Stimulated activated CD8-positive, alpha-beta memory T cell treated with anti-CD3 and anti-CD28 coated beads, Interleukin-4, amount 100 ng/mL, for 24 hours (primary cell): ENCODE results near the gene TP73.

Experiments used
- DNase-seq: peaks from one replicate; pipeline ENCODE4 v3.0.0-alpha.2; 2020; ENCODE audit warnings: low read depth

The TP73 gene

GRCh38 chr1:3708791-3709190 lies 56.5 kb downstream of the TP73 start:
- DNase-seq, result no peak

DNA sequence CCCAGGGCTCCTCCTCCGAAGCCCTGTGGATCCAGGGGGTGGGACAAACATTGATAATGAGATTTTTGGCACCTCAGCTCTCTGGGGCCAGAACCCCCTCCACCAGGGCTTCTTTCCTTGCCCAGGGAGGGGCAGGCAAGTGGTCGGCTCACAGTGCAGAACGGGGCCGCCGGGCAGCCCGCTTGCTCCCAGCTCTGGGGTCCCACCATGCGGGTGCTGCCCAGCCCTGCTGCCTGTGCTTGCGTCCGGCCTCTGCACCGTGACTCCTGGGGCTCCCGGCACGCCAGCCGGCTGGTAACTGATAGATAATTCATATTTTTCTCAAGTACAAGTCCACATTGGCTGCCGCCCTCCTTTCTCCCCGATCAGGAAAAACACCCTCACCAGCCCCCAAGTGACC lies 57.9 kb downstream of the TP73 start:
- no peak for DNase-seq

DNA sequence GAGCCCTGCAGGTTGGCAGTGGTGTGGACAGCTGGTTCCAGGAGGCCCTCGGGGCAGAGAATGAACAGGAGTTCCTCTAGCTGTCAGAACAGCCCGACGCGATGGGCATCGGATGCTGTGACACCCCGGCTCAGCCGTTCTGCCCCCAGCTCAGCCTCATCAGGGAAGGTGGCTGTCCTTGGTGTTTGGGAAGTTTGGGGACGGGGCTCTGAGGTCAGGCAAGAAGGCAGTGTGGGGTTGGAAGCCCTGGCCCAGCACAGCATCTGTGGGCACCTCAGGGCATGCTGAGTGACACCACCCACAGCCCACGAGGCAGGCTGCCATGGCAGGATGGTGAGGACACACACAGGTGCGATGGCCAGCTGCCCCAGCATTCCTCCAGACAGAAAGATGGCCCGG lies 59.1 kb downstream of the TP73 start:
- no peak for DNase-seq

GRCh38 chr1:3711780-3712451 lies 59.6 kb downstream of the TP73 start:
- no peak for DNase-seq

DNA sequence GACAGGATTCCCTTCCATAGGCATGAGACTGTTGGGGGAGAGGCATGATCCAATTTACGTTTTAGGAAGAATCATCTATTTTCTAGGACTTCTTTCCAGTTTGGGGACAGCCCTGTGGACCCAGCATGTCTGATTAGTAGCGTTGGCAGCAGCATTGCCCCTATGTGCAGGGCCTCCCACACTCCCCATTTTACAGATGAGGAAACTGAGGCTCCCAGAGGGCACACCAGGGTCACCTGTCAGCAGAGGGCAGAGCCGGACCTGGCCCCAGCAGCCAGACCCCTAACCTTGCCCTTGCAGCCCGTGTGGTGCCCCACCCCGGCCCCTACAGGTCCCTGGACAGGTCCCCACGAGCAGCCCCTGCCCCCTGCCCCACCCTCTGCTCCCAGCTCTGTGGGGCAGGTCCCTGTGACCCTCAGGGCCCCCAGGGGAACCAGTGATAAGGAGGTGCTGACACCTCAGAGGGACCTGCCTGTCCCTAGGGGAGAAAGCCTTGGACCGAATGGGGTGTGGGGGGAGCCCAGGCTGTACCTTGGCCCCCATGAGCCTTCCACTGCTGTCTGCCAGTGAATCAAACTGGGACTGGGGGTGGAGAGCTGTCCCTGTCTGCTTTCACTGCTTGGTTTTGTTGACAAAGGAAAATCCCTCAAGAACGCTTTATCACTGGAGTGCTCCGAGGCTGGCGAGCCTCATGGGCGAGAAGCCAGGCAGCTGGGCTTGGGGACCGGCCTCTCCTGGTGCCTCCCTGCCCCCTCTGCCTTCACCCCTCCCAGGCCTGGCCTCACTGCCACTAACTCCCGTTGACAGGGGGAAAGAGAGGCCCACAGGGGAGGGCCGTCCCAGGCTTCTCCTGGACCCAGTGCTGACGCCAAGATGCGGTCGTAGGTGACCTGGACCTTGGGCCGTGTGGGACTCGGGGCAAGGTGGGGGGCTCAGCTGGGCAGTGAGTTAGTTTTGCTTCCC lies 60.5 kb downstream of the TP73 start:
- DNase-seq, result no peak

GRCh38 chr1:3713840-3714239 lies 61.5 kb downstream of the TP73 start:
- no peak for DNase-seq

DNA sequence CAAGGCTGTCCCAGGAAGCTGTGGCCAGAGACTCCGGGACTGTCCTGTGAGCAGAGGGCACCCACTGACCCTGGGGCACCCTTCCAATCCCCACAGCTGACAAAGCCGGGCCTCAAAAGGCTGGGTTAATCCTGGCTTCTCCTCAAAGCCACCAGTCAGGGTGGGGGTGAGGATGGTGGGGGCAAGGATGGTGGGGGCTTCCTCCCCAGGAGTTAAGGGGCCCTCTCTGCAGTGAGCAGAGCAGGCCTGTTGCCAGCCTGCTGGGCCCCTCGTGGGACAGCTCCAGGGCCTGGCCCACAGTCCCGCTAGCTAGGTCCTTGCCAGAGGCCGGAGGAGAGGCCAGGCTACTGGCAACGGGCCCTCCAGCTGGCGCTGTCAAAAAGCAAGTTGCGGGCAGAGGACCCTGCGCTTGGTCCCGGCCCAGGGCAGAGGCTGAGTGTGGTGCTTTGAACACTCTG lies 62.0 kb downstream of the TP73 start:
- DNase-seq, result no peak

DNA sequence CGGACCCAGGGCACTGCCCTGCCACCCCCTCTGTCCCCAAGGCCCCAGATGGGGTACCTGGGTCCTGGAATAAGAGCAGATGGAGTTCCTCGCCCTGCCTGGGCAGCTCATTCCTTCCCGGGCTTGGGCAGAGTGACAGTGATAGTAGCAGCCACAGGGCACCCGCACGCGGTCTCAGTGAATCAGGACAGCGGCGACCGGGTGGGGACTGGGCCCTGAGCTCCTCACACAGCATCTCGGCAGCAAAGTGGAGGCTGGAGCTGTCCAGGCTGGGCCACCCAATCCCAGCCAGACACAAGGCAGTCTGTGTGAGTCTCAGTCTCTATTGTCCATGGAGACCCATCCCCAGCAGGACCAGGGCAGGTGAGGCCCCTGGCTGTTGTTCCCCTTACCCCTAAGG lies 62.5 kb downstream of the TP73 start:
- DNase-seq, result no peak

- DNase-seq, result no peak
These were observed 64.0 kb downstream of the TP73 start for GRCh38 chr1:3716351-3716750.

- no peak for DNase-seq
These were observed 64.9 kb downstream of the TP73 start for GRCh38 chr1:3717041-3717714.

GRCh38 chr1:3717715-3718601 lies 65.6 kb downstream of the TP73 start:
- DNase-seq, result peak; percentile 7

GRCh38 chr1:3718764-3719163 lies 66.4 kb downstream of the TP73 start:
- DNase-seq, result no peak

- DNase-seq, result no peak
These were observed 69.7 kb downstream of the TP73 start for GRCh38 chr1:3721955-3722465.

GRCh38 chr1:3722846-3723245 lies 70.5 kb downstream of the TP73 start:
- DNase-seq, result no peak

GRCh38 chr1:3724416-3725030 lies 72.2 kb downstream of the TP73 start:
- DNase-seq, result peak; percentile 66

GRCh38 chr1:3725366-3725765 lies 73.0 kb downstream of the TP73 start:
- DNase-seq, result no peak

DNA sequence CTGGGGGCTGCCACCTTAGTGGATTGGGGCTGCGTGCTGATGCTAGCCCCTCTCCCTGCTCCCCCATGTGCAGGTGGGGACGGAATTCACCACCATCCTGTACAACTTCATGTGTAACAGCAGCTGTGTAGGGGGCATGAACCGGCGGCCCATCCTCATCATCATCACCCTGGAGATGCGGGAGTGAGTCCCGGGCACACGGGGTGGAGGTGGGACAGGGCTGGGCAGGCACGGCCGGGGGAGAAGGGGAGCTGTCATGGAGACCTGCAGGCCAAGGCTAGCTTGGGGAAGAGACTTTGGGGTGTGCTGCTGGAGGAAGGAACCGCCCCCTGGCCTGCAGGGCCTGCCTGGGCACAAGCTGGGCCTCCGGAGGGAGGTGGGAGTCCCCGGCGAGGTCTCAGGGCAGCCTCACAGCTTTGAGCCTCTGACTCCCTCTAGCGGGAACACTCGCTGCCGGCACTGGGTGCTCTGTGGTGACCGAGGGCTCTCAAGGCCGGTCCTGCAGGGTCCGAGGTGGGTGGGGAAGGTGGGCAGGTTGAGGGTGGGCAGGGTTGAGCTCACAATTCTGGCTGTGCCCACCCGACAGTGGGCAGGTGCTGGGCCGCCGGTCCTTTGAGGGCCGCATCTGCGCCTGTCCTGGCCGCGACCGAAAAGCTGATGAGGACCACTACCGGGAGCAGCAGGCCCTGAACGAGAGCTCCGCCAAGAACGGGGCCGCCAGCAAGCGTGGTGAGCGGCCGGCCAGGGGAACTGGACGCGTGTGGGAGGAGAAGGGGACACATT lies 74.9 kb downstream of the TP73 start:
- DNase-seq, result no peak

- DNase-seq, result no peak
These were observed 75.8 kb downstream of the TP73 start for GRCh38 chr1:3727825-3728776.
